H1 (cell line): ENCODE measurements around the gene RUFY1. TPM values are rescaled to one million over a fixed set of nuclear protein-coding genes. Genes with fewer than 3 reads are reported as not detected.

Experiments
- CTCF ChIA-PET: fragments of 300-600 bp; sonication (Branson Sonifier 250); formaldehyde crosslinking; loops from one replicate; lab custom pipeline; 2021; ENCODE audit not compliant: partially characterized antibody; lab: Charles Lee
- POLR2A ChIA-PET: fragments of 300-600 bp; sonication (Branson Sonifier 250); formaldehyde crosslinking; loops from one replicate; lab custom pipeline; 2021; ENCODE audit warnings: inconsistent platforms; ENCODE audit not compliant: partially characterized antibody; lab: Charles Lee
- DNase-seq, 2 experiments: peaks; one replicate each; pipeline versions ENCODE4 v3.0.0 to v3.0.0-alpha.2; 2010 to 2022; ENCODE audit warnings: low spot score in 2 of 2, low read depth in 1 of 2, mixed read lengths in 1 of 2
- FAIRE-seq: peaks from 2 replicates; lab custom pipeline; 2011; peaks lifted over from hg19 to GRCh38; lab: Jason Lieb, UNC
- H2AFZ ChIP-seq: 2 replicates; pipeline ENCODE4 v1.8.1; 2012; ENCODE audit warnings: low read length, inconsistent platforms
- H2AK5ac ChIP-seq: 2 replicates; pipeline ENCODE4 v1.6.1; 2013; ENCODE audit warnings: low read depth, low read length
- H2BK120ac ChIP-seq: replicated peaks from 2 replicates; pipeline ENCODE3; 2013; ENCODE audit warnings: low read depth, low read length, inconsistent platforms
- H2BK12ac ChIP-seq: 2 replicates; pipeline ENCODE4 v1.6.1; 2013; ENCODE audit warnings: low read depth, low read length
- H2BK15ac ChIP-seq: 2 replicates; pipeline ENCODE4 v1.6.1; 2013; ENCODE audit warnings: low read length
- H2BK20ac ChIP-seq: 2 replicates; pipeline ENCODE4 v1.6.1; 2013; ENCODE audit warnings: low read length
- H2BK5ac ChIP-seq: 2 replicates; pipeline ENCODE4 v1.6.1; 2013; ENCODE audit warnings: low read depth, low read length
- H3K14ac ChIP-seq: 2 replicates; pipeline ENCODE4 v1.6.1; 2013; ENCODE audit warnings: inconsistent platforms; ENCODE audit not compliant: insufficient read length
- H3K18ac ChIP-seq: 2 replicates; pipeline ENCODE4 v1.6.1; 2013; ENCODE audit warnings: low read length; ENCODE audit errors: extremely low read depth
- H3K23ac ChIP-seq: 2 replicates; pipeline ENCODE4 v1.6.1; 2013; ENCODE audit warnings: inconsistent platforms; ENCODE audit not compliant: insufficient read length
- H3K23me2 ChIP-seq: 2 replicates; pipeline ENCODE4 v1.6.1; 2013; ENCODE audit warnings: low read depth, low read length
- H3K27ac ChIP-seq: 2 replicates; pipeline ENCODE4 v1.6.1; 2011; ENCODE audit warnings: low read depth, low read length, inconsistent platforms
- H3K27me3 ChIP-seq, 4 experiments: replicated peaks in 1 of 4; 1 replicate in 1 of 4; 2 replicates in 3 of 4; pipeline versions ENCODE4 v1.6.1 to v1.8.1; 2011 to 2013; ENCODE audit warnings: low read length in 3 of 4, mild to moderate bottlenecking in 3 of 4, inconsistent platforms in 2 of 4, mixed read lengths in 2 of 4, moderate library complexity in 1 of 4; ENCODE audit not compliant: control insufficient read depth in 3 of 4, insufficient read depth in 3 of 4; ENCODE audit errors: extremely low read depth in 1 of 4
- H3K36me3 ChIP-seq, 4 experiments: 2 replicates each; pipeline versions ENCODE4 v1.6.1 to v1.8.1; 2011 to 2013; ENCODE audit warnings: mild to moderate bottlenecking in 4 of 4, low read length in 3 of 4, moderate library complexity in 2 of 4, control low read depth in 1 of 4, inconsistent platforms in 1 of 4; ENCODE audit not compliant: insufficient read depth in 4 of 4, control insufficient read depth in 2 of 4
- H3K4ac ChIP-seq: replicated peaks from 2 replicates; pipeline ENCODE3; 2013; ENCODE audit warnings: low read length, low read depth, mixed read lengths, inconsistent platforms; ENCODE audit not compliant: insufficient read length
- H3K4me1 ChIP-seq, 4 experiments: replicated peaks in 1 of 4; 1 replicate in 1 of 4; 2 replicates in 3 of 4; pipeline versions ENCODE4 v1.6.1 to v1.8.1; 2011 to 2013; ENCODE audit warnings: low read length in 3 of 4, inconsistent platforms in 2 of 4, mixed read lengths in 1 of 4; ENCODE audit not compliant: insufficient read depth in 4 of 4, control insufficient read depth in 3 of 4
- H3K4me2 ChIP-seq, 2 experiments: 2 replicates each; pipeline versions ENCODE4 v1.6.1 to v1.8.1; 2011 to 2013; ENCODE audit warnings: low read depth in 2 of 2, low read length in 2 of 2, control low read depth in 1 of 2, inconsistent platforms in 1 of 2, mild to moderate bottlenecking in 1 of 2; ENCODE audit not compliant: insufficient read depth in 1 of 2
- H3K4me3 ChIP-seq, 4 experiments: fragments of 200-600, 300-600 bp in 1 of 4; sonication (generic), shearing (Covaris generic), sonication (Bioruptor Twin) in 1 of 4; 2 replicates each; pipeline versions ENCODE4 v1.5.1 to v1.8.1; 2011 to 2016; ENCODE audit warnings: low read length in 4 of 4, low read depth in 3 of 4, control low read depth in 2 of 4, inconsistent platforms in 2 of 4, mild to moderate bottlenecking in 2 of 4, mixed read lengths in 1 of 4, moderate library complexity in 1 of 4; ENCODE audit not compliant: insufficient read depth in 2 of 4; ENCODE audit errors: extremely low read depth in 1 of 4
- H3K56ac ChIP-seq: replicated peaks from 2 replicates; pipeline ENCODE3; 2013; ENCODE audit warnings: low read depth, mild to moderate bottlenecking, mixed read lengths, low read length, inconsistent platforms; ENCODE audit not compliant: insufficient read length
- H3K79me1 ChIP-seq: 2 replicates; pipeline ENCODE4 v1.6.1; 2013; ENCODE audit warnings: low read depth, low read length, control low read depth
- H3K79me2 ChIP-seq, 2 experiments: 2 replicates each; pipeline versions ENCODE4 v1.6.1 to v1.8.1; 2012 to 2013; ENCODE audit warnings: low read length in 2 of 2, mild to moderate bottlenecking in 2 of 2, inconsistent platforms in 1 of 2; ENCODE audit not compliant: insufficient read depth in 2 of 2, control insufficient read depth in 1 of 2
- H3K9ac ChIP-seq, 4 experiments: replicated peaks in 1 of 4; 1 replicate in 1 of 4; 2 replicates in 3 of 4; pipeline versions ENCODE4 v1.6.1 to v1.8.1; 2011 to 2013; ENCODE audit warnings: low read depth in 3 of 4, low read length in 3 of 4, control low read depth in 2 of 4, mild to moderate bottlenecking in 2 of 4, moderate library complexity in 2 of 4, inconsistent platforms in 1 of 4; ENCODE audit errors: extremely low read depth in 1 of 4
- H3K9me3 ChIP-seq, 2 experiments: 2 replicates each; pipeline versions ENCODE4 v1.6.1 to v1.8.1; 2012 to 2013; ENCODE audit warnings: mild to moderate bottlenecking in 2 of 2, moderate library complexity in 2 of 2, control low read depth in 1 of 2, inconsistent platforms in 1 of 2, low read depth in 1 of 2, low read length in 1 of 2, mixed read lengths in 1 of 2; ENCODE audit not compliant: insufficient read depth in 2 of 2
- H4K20me1 ChIP-seq, 2 experiments: replicated peaks in 1 of 2; 2 replicates each; pipeline versions ENCODE3 to v1.8.1; 2011 to 2013; ENCODE audit warnings: inconsistent platforms in 2 of 2, low read length in 2 of 2, mild to moderate bottlenecking in 1 of 2; ENCODE audit not compliant: insufficient read depth in 2 of 2, control insufficient read depth in 1 of 2
- H4K5ac ChIP-seq: 2 replicates; pipeline ENCODE4 v1.6.1; 2013; ENCODE audit warnings: low read length, low read depth, mixed read lengths, inconsistent platforms; ENCODE audit not compliant: insufficient read length
- H4K8ac ChIP-seq: 2 replicates; pipeline ENCODE4 v1.8.0; 2013; ENCODE audit warnings: mild to moderate bottlenecking, moderate library complexity, low read length, inconsistent platforms; ENCODE audit not compliant: insufficient read depth; ENCODE audit errors: extremely low read depth
- H4K91ac ChIP-seq: replicated peaks from 2 replicates; pipeline ENCODE3; 2013; ENCODE audit warnings: low read length, mixed read lengths, inconsistent platforms; ENCODE audit not compliant: insufficient read length
- CTBP2 ChIP-seq: IDR thresholded peaks from 2 replicates; pipeline ENCODE4 v1.7.0; 2011; ENCODE audit warnings: borderline replicate concordance, mild to moderate bottlenecking, moderate library complexity, mixed read lengths, low read length; ENCODE audit not compliant: insufficient read depth, insufficient read length
- POLR2AphosphoS5 ChIP-seq: IDR thresholded peaks from 2 replicates; pipeline ENCODE4 v1.6.1; 2011; ENCODE audit warnings: low read depth, low read length
- WGBS, 2 experiments: shearing (Covaris generic) in 1 of 2; methylation state at CpG; one replicate each; pipeline versions ENCODE4 v1.1.6 to v1.1.7; 2013 to 2015; ENCODE audit warnings: low lambda C conversion rate in 2 of 2, mixed read lengths in 2 of 2, inconsistent platforms in 1 of 2, low coverage in 1 of 2, missing lambda C conversion rate in 1 of 2; ENCODE audit not compliant: insufficient replicate concordance in 2 of 2, insufficient coverage in 1 of 2, insufficient read length in 1 of 2; ENCODE audit errors: extremely low coverage in 1 of 2, missing lambda C conversion rate in 1 of 2; 5-methylcytosine and 5-hydroxymethylcytosine counted together
- polyA plus RNA-seq, 7 experiments: library from polyadenylated mRNA; depleted of rRNA in 3 of 7; stranded (reverse) in 5 of 7; unstranded in 2 of 7; fragments of >200 nt in 5 of 7; fragments of 200-250 nt in 2 of 7; gene quantifications; 1 replicate in 5 of 7; 2 replicates in 1 of 7; 4 replicates in 1 of 7; pipeline versions ENCODE4 v1.2.1 to v1.2.3, GENCODE V29; 2011 to 2013; ENCODE audit warnings: missing spikeins in 2 of 7, mixed read lengths in 2 of 7
- total RNA-seq: library from RNA; stranded (reverse); fragmentation: NEBNext Ultra II Directional; extraction: Animal tissue kit (Norgen Biotek cat#: 25700); gene quantifications from 2 replicates; pipeline ENCODE4 v1.2.1, GENCODE V29; 2021

The RUFY1 gene
- total and polyA plus RNA-seq, 2 of the 8 experiments (the other 6 are each of a cell fraction or from before 2014, with no cell fraction given), result 22.4 to 29.5 TPM

- Histone ChIP-seq H2BK12ac (no peak overlapping the region), H3K23me2 (peaks cover 4% of the 10 kb centered on the region; the same call in 1 of the 2 replicates), H3K9me3 (no peaks in the 10 kb centered on the region), H2BK20ac (no peak overlapping the region), H3K4ac (no peak overlapping the region), H2AK5ac (no peak overlapping the region), H2BK120ac (no peak overlapping the region), H3K14ac (no peak overlapping the region), H2BK15ac (no peak overlapping the region), H3K4me3 (no peak overlapping the region), H3K36me3 (peaks cover 45 to 97% (median 84%) of the 10 kb centered on the region in 4 experiments), H3K4me2 (no peak overlapping the region), H2AFZ (no peak overlapping the region), H3K27ac (no peak overlapping the region), H3K79me2 (peaks cover 13 to 53% of the 10 kb centered on the region in 2 experiments), H3K23ac (no peak overlapping the region), H3K9ac (no peak overlapping the region), H3K18ac (no peak overlapping the region), H4K5ac (no peak overlapping the region), H3K4me1 (peaks cover 0 to 12% (median 4%) of the 10 kb centered on the region in 4 experiments; a peak in 3 of 7 replicates), H4K20me1 (peaks cover 40 to 56% of the 10 kb centered on the region in 2 experiments), H3K27me3 (no peaks in the 10 kb centered on the region), H3K79me1 (no peaks in the 10 kb centered on the region), H4K91ac (no peak overlapping the region), H2BK5ac (no peak overlapping the region), H3K56ac (no peak overlapping the region), H4K8ac (no peak overlapping the region)
- CTCF ChIA-PET, result no interaction called here
- WGBS, 2 experiments, result 83% methylated on average over 7 of the region's 7 CpGs; no CpG with 5 or more reads in 1 of the 2 experiments
- POLR2A ChIA-PET, result interaction anchor here (0.6 to 20.5 kb wide), 9 partner anchors 29 to 466 kb away, joined by 3 to 351 read pairs (median 5); no protein-coding TSS in a partner anchor
- DNase-seq (no peak), FAIRE-seq (no peak)
- TF ChIP-seq POLR2AphosphoS5 (peak; percentile 83), CTBP2 (no peak)
These were observed 67.6 kb downstream of the RUFY1 start for GRCh38 chr5:179617930-179618329.
